OCI-LY3 (cell line): Measurements from ENCODE around the gene TRPT1.

Experiments used
- CTCF ChIP-seq: fragments of 200-600, 300-600 bp; sonication (generic); IDR thresholded peaks from 2 replicates; pipeline ENCODE4 v1.5.1; 2014; ENCODE audit warnings: antibody characterized with exemption, low read length, low read depth
- EZH2phosphoT487 ChIP-seq: fragments of 200-600 bp; shearing (Covaris generic); IDR thresholded peaks from 2 replicates; pipeline ENCODE4 v1.6.1; 2018; ENCODE audit warnings: antibody characterized with exemption, mixed run types, low read depth

GRCh38 chr11:64207256-64208085 lies 18.5 kb downstream of the TRPT1 start:
- no peak for TF ChIP-seq CTCF
- TF ChIP-seq EZH2phosphoT487: no peak
